HepG2 (cell line): ENCODE data around the gene ACP5. TPM values are rescaled to one million over a fixed set of nuclear protein-coding genes. Genes with fewer than 3 reads are reported as not detected.

ENCODE experiments used
- ATAC-seq: fragments of 200-7000 bp; cut with Tn5 transposase; 3 replicates; pipeline ENCODE4 v1.9.1; 2020; ENCODE audit warnings: mild to moderate bottlenecking, moderate library complexity
- BruUV-seq: library from RNA; stranded (reverse); fragments of 400-500 nt; replicated peaks from 2 replicates; lab custom pipeline; 2021; lab: Mats Ljungman, UMichigan
- CTCF ChIA-PET: fragments of 300-600 bp; formaldehyde crosslinking; extraction: SDS; loops from one replicate; lab custom pipeline; 2021; ENCODE audit warnings: low total read pairs, inconsistent platforms, low intra/inter-chr PET ratio; lab: Yijun Ruan, JAX
- POLR2A ChIA-PET: fragments of 350-600 bp; sonication (Branson Sonifier 250); formaldehyde crosslinking; loops from one replicate; lab custom pipeline; 2020; ENCODE audit warnings: antibody characterized with exemption, inconsistent platforms; lab: Yijun Ruan, JAX
- DNase-seq: peaks from one replicate; pipeline ENCODE4 v3.0.0-alpha.2; 2015; ENCODE audit warnings: low spot score
- FAIRE-seq: peaks from 3 replicates; lab custom pipeline; 2011; peaks lifted over from hg19 to GRCh38; lab: Jason Lieb, UNC
- H2AFZ ChIP-seq: one replicate; pipeline ENCODE4 v1.6.1; 2011; ENCODE audit warnings: low read length, inconsistent platforms
- H3K27ac ChIP-seq: fragments of 300-600 bp; 3 replicates; pipeline ENCODE4 v1.8.0; 2011; ENCODE audit warnings: mixed run types, mild to moderate bottlenecking, mixed read lengths, low read length, inconsistent platforms; ENCODE audit not compliant: insufficient read depth; ENCODE audit errors: extremely low read length
- H3K27me3 ChIP-seq, 2 experiments: fragments of 200-600 bp in 1 of 2; 2 replicates in 1 of 2; 3 replicates in 1 of 2; pipeline versions ENCODE4 v1.6.0 to v1.8.0; 2011; ENCODE audit warnings: low read length in 2 of 2, mild to moderate bottlenecking in 2 of 2, moderate library complexity in 2 of 2, inconsistent platforms in 1 of 2; ENCODE audit not compliant: insufficient read depth in 2 of 2, control insufficient read depth in 1 of 2
- H3K36me3 ChIP-seq, 2 experiments: fragments of 200-600 bp in 1 of 2; replicated peaks in 1 of 2; 2 replicates in 1 of 2; 3 replicates in 1 of 2; pipeline versions ENCODE4 v1.5.1 to v1.8.0; 2011; ENCODE audit warnings: low read length in 2 of 2, inconsistent platforms in 1 of 2; ENCODE audit not compliant: insufficient read depth in 2 of 2, control insufficient read depth in 1 of 2
- H3K4me1 ChIP-seq: 2 replicates; pipeline ENCODE4 v1.5.1; 2012; ENCODE audit warnings: low read length, inconsistent platforms; ENCODE audit not compliant: insufficient read depth
- H3K4me2 ChIP-seq: 2 replicates; pipeline ENCODE4 v1.6.0; 2011; ENCODE audit warnings: low read depth, low read length, inconsistent platforms
- H3K4me3 ChIP-seq, 3 experiments: fragments of 200-600 bp in 1 of 3; sonication (generic), shearing (Covaris generic) in 1 of 3; replicated peaks in 1 of 3; 2 replicates each; pipeline ENCODE4 v1.5.1; 2011 to 2016; ENCODE audit warnings: low read length in 3 of 3, inconsistent platforms in 2 of 3, low read depth in 2 of 3, mild to moderate bottlenecking in 2 of 3, control low read depth in 1 of 3, mixed read lengths in 1 of 3; ENCODE audit not compliant: insufficient read depth in 1 of 3
- H3K79me2 ChIP-seq: one replicate; pipeline ENCODE4 v1.6.1; 2011; ENCODE audit warnings: low read length, inconsistent platforms; ENCODE audit not compliant: insufficient read depth
- H3K9ac ChIP-seq: 2 replicates; pipeline ENCODE4 v1.6.0; 2011; ENCODE audit warnings: mild to moderate bottlenecking, low read depth, low read length, inconsistent platforms; ENCODE audit not compliant: insufficient read depth
- H3K9me3 ChIP-seq: 2 replicates; pipeline ENCODE4 v1.5.1; 2012; ENCODE audit warnings: mild to moderate bottlenecking, low read length
- H4K20me1 ChIP-seq: 2 replicates; pipeline ENCODE4 v1.6.0; 2011; ENCODE audit warnings: inconsistent platforms, mild to moderate bottlenecking, low read length, moderate library complexity; ENCODE audit not compliant: insufficient read depth
- FOXC1 ChIP-seq: sonication (generic); formaldehyde crosslinking; IDR thresholded peaks from 2 replicates; pipeline ENCODE4 v1.8.0; 2022; ENCODE audit warnings: mild to moderate bottlenecking, missing genetic modification reagents, borderline replicate concordance
- HIVEP1 ChIP-seq: sonication (generic); formaldehyde crosslinking; IDR thresholded peaks from 2 replicates; pipeline ENCODE4 v1.4.0; 2020; ENCODE audit warnings: mild to moderate bottlenecking, missing genetic modification reagents
- HNF4G ChIP-seq, 2 experiments: sonication (generic) in 1 of 2; formaldehyde crosslinking in 1 of 2; IDR thresholded peaks; 2 replicates each; pipeline versions ENCODE4 v1.4.0 to v1.6.1; 2011 to 2020; ENCODE audit warnings: borderline replicate concordance in 2 of 2, low read depth in 2 of 2, mild to moderate bottlenecking in 2 of 2, low read length in 1 of 2, missing genetic modification reagents in 1 of 2, moderate library complexity in 1 of 2
- MIXL1 ChIP-seq: IDR thresholded peaks from 2 replicates; pipeline ENCODE4 v1.6.1; 2016
- RAD51 ChIP-seq: fragments of 450-650 bp; IDR thresholded peaks from 2 replicates; pipeline ENCODE4 v1.6.1; 2016; ENCODE audit warnings: borderline replicate concordance
- RFX3 ChIP-seq: IDR thresholded peaks from 2 replicates; pipeline ENCODE4 v1.6.1; 2016; ENCODE audit warnings: missing biosample characterization, missing genetic modification reagents
- SRSF1 ChIP-seq: fragments of 200-400 bp; formaldehyde crosslinking; optimal IDR thresholded peaks from 2 replicates; pipeline ENCODE3; 2017; ENCODE audit warnings: mild to moderate bottlenecking, low read depth, low read length, moderate library complexity
- TEAD2 ChIP-seq: sonication (generic); formaldehyde crosslinking; IDR thresholded peaks from 2 replicates; pipeline ENCODE4 v1.9.0; 2021; ENCODE audit warnings: missing genetic modification reagents
- ZBTB20 ChIP-seq: sonication (generic); formaldehyde crosslinking; IDR thresholded peaks from 2 replicates; pipeline ENCODE4 v1.8.1; 2023; ENCODE audit warnings: missing genetic modification reagents, low read depth, mild to moderate bottlenecking, borderline replicate concordance
- ZNF34 ChIP-seq: sonication (generic); formaldehyde crosslinking; IDR thresholded peaks from 2 replicates; pipeline ENCODE4 v1.4.0; 2020; ENCODE audit warnings: mild to moderate bottlenecking, missing genetic modification reagents, borderline replicate concordance
- ZNF746 ChIP-seq: sonication (generic); formaldehyde crosslinking; IDR thresholded peaks from 2 replicates; pipeline ENCODE4 v1.8.0; 2022; ENCODE audit warnings: mild to moderate bottlenecking, missing genetic modification reagents
- WGBS: methylation state at CpG from one replicate; pipeline ENCODE4 v1.1.6; 2017; ENCODE audit warnings: low lambda C conversion rate; 5-methylcytosine and 5-hydroxymethylcytosine counted together
- in situ Hi-C: cut with HindIII; loops from 2 replicates; pipeline ENCODE4 v1.10.0; 2017; ENCODE audit warnings: low pct_unique_long_range_greater_than_20kb; ENCODE audit not compliant: extremely low pct_ligation_motif_present
- intact Hi-C: fragments of 100-400 bp; cut with micrococcal nuclease; formaldehyde crosslinking; loops from one replicate; pipeline ENCODE4 v1.10.0; 2022; ENCODE audit not compliant: unreplicated experiment
- polyA plus RNA-seq, 8 experiments: library from polyadenylated mRNA; depleted of rRNA in 3 of 8; stranded (reverse) in 7 of 8; unstranded in 1 of 8; fragments of >200 nt; fragmentation: Illumina TruSeq in 4 of 8; extraction: Trizol in 4 of 8; gene quantifications; 2 replicates each; pipeline versions ENCODE4 v1.2.1 to v1.2.3, GENCODE V29; 2011 to 2016; ENCODE audit warnings: low read depth in 4 of 8, missing spikeins in 1 of 8, mixed read lengths in 1 of 8; ENCODE audit not compliant: insufficient read depth in 1 of 8
- total RNA-seq, 5 experiments: library from RNA; depleted of rRNA; stranded (reverse); fragments of >200 nt; fragmentation: Illumina TruSeq; extraction: Trizol; gene quantifications; 2 replicates each; pipeline ENCODE4 v1.2.3, GENCODE V29; 2016; ENCODE audit warnings: low read depth in 1 of 5
- TF ChIP-seq, protein P1 (sequence below): fragments of 450-650 bp; IDR thresholded peaks from 2 replicates; pipeline ENCODE4 v1.6.1; 2016
- TF ChIP-seq, protein P2 (sequence below): sonication (generic); formaldehyde crosslinking; IDR thresholded peaks from 2 replicates; pipeline ENCODE4 v1.4.0; 2020; ENCODE audit warnings: missing genetic modification reagents
- TF ChIP-seq, protein P3 (sequence below): IDR thresholded peaks from 2 replicates; pipeline ENCODE4 v1.6.1; 2016; ENCODE audit warnings: low read depth, missing genetic modification reagents, missing compliant biosample characterization

The ACP5 gene
- total and polyA plus RNA-seq, 2 of the 13 experiments (the other 11 are each of a cell fraction or from before 2014, with no cell fraction given), result 1.3 to 6.7 TPM

DNA sequence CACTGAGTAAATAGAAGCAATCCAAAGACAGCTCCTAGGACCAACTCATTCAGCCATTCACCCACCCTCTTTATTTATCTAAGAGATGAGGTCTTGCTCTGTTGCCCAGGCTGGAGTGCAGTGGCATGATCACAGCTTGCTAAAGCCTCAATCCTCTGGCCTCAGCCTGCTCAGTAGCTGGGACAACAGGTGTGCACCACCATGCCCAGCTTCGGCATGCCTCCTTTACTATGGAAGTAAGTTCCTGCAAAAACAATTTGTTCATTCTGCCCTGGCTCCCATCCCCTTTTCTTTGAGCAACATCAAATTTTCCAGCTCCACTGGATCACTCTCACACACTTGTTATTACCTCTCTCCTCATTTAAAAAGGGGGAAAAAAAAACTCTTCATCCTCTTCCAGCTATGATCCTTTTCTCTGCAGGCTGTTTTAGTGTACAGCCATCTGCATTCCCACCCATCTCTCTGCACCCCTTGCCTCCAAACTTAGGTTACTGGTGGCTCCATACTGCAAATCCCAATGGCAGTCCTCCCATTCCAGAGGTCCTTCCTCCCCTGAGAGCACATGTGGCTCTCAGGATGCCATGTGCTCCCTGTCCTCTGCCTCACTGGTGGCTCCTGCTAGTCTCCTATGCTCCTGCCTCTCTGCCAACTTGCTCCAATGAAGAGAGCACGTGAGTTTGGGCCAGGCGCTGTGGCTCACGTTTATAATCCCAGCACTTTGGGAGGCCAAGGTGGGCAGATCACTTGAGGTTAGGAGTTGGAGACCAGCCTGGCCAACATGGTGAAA is 20.6 kb downstream of the ACP5 start (continued):
- TF ChIP-seq, protein P1, sequence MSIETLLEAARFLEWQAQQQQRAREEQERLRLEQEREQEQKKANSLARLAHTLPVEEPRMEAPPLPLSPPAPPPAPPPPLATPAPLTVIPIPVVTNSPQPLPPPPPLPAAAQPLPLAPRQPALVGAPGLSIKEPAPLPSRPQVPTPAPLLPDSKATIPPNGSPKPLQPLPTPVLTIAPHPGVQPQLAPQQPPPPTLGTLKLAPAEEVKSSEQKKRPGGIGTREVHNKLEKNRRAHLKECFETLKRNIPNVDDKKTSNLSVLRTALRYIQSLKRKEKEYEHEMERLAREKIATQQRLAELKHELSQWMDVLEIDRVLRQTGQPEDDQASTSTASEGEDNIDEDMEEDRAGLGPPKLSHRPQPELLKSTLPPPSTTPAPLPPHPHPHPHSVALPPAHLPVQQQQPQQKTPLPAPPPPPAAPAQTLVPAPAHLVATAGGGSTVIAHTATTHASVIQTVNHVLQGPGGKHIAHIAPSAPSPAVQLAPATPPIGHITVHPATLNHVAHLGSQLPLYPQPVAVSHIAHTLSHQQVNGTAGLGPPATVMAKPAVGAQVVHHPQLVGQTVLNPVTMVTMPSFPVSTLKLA, result peak; percentile 99
- TF ChIP-seq SRSF1, result no peak
- TF ChIP-seq, protein P2, sequence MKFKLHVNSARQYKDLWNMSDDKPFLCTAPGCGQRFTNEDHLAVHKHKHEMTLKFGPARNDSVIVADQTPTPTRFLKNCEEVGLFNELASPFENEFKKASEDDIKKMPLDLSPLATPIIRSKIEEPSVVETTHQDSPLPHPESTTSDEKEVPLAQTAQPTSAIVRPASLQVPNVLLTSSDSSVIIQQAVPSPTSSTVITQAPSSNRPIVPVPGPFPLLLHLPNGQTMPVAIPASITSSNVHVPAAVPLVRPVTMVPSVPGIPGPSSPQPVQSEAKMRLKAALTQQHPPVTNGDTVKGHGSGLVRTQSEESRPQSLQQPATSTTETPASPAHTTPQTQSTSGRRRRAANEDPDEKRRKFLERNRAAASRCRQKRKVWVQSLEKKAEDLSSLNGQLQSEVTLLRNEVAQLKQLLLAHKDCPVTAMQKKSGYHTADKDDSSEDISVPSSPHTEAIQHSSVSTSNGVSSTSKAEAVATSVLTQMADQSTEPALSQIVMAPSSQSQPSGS (CRISPR knock-in tag), result no peak

DNA sequence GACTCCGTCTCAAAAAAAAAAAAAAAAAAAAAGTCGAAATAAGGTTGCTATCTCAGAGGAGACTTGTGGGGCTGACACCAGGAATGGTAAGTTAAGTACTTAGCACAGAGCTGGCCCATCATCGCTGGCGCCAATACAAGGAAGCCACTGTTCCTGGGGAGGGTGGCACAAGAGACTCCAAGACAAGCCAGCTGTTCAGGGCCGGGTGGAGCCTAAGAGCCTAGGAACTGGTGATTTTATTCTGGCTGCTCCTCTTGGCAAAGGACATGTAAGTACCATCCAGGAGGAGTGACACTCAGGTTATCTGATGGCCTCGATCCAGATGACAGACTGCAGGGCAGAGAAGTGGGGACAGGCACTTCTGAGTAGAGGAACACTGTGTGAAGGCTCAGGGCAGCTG is 22.2 kb downstream of the ACP5 start:
- Histone ChIP-seq H3K9ac (no peak overlapping the region), H4K20me1 (no peaks in the 10 kb centered on the region), H2AFZ (no peak overlapping the region), H3K4me3 (no peak overlapping the region), H3K27ac (no peak overlapping the region), H3K79me2 (peaks cover 32% of the 10 kb centered on the region), H3K27me3 (no peaks in the 10 kb centered on the region), H3K4me1 (peaks cover 23% of the 10 kb centered on the region), H3K4me2 (no peak overlapping the region), H3K9me3 (no peaks in the 10 kb centered on the region), H3K36me3 (peaks cover 5 to 15% of the 10 kb centered on the region in 2 experiments; a peak in 4 of 5 replicates)
- FAIRE-seq, result no peak
- no peak for ATAC-seq
- intact Hi-C loops, result no loop called here
- DNase-seq, result no peak
- POLR2A ChIA-PET, result no interaction called here
- in situ Hi-C loops, result no loop called here
- BruUV-seq, result no TSS peak
- CTCF ChIA-PET, result no interaction called here
- 98% methylated on average over 6 of the region's 6 CpGs for WGBS
- TF ChIP-seq RAD51, result no peak
- no peak for TF ChIP-seq TEAD2 (CRISPR knock-in tag)
- TF ChIP-seq HIVEP1 (CRISPR knock-in tag), result no peak
- no peak for TF ChIP-seq MIXL1 (CRISPR knock-in tag)
- TF ChIP-seq HNF4G (IDR thresholded peaks at IDR 0.05; ENCODE audit: borderline replicate concordance, low read depth, low read length), result no peak
- TF ChIP-seq HNF4G (CRISPR knock-in tag; IDR thresholded peaks at IDR 0.05; ENCODE audit: borderline replicate concordance, low read depth), result no peak
- no peak for TF ChIP-seq ZNF34 (CRISPR knock-in tag)
- TF ChIP-seq ZBTB20, result no peak
- no peak for TF ChIP-seq ZNF746 (CRISPR knock-in tag)
- TF ChIP-seq, protein P3, sequence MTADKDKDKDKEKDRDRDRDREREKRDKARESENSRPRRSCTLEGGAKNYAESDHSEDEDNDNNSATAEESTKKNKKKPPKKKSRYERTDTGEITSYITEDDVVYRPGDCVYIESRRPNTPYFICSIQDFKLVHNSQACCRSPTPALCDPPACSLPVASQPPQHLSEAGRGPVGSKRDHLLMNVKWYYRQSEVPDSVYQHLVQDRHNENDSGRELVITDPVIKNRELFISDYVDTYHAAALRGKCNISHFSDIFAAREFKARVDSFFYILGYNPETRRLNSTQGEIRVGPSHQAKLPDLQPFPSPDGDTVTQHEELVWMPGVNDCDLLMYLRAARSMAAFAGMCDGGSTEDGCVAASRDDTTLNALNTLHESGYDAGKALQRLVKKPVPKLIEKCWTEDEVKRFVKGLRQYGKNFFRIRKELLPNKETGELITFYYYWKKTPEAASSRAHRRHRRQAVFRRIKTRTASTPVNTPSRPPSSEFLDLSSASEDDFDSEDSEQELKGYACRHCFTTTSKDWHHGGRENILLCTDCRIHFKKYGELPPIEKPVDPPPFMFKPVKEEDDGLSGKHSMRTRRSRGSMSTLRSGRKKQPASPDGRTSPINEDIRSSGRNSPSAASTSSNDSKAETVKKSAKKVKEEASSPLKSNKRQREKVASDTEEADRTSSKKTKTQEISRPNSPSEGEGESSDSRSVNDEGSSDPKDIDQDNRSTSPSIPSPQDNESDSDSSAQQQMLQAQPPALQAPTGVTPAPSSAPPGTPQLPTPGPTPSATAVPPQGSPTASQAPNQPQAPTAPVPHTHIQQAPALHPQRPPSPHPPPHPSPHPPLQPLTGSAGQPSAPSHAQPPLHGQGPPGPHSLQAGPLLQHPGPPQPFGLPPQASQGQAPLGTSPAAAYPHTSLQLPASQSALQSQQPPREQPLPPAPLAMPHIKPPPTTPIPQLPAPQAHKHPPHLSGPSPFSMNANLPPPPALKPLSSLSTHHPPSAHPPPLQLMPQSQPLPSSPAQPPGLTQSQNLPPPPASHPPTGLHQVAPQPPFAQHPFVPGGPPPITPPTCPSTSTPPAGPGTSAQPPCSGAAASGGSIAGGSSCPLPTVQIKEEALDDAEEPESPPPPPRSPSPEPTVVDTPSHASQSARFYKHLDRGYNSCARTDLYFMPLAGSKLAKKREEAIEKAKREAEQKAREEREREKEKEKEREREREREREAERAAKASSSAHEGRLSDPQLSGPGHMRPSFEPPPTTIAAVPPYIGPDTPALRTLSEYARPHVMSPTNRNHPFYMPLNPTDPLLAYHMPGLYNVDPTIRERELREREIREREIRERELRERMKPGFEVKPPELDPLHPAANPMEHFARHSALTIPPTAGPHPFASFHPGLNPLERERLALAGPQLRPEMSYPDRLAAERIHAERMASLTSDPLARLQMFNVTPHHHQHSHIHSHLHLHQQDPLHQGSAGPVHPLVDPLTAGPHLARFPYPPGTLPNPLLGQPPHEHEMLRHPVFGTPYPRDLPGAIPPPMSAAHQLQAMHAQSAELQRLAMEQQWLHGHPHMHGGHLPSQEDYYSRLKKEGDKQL (CRISPR knock-in tag), result no peak
- no peak for TF ChIP-seq RFX3 (CRISPR knock-in tag)
- TF ChIP-seq FOXC1 (CRISPR knock-in tag), result no peak
